GM21723 (cell line): Measurements from ENCODE around the gene MEX3C.

Experiments used
- ATAC-seq: cut with Tn5 transposase; IDR thresholded peaks from one replicate; pipeline ENCODE4 v1.9.1; 2021; ENCODE audit warnings: mild to moderate bottlenecking, moderate library complexity; ENCODE audit not compliant: unreplicated experiment

Gene MEX3C

DNA sequence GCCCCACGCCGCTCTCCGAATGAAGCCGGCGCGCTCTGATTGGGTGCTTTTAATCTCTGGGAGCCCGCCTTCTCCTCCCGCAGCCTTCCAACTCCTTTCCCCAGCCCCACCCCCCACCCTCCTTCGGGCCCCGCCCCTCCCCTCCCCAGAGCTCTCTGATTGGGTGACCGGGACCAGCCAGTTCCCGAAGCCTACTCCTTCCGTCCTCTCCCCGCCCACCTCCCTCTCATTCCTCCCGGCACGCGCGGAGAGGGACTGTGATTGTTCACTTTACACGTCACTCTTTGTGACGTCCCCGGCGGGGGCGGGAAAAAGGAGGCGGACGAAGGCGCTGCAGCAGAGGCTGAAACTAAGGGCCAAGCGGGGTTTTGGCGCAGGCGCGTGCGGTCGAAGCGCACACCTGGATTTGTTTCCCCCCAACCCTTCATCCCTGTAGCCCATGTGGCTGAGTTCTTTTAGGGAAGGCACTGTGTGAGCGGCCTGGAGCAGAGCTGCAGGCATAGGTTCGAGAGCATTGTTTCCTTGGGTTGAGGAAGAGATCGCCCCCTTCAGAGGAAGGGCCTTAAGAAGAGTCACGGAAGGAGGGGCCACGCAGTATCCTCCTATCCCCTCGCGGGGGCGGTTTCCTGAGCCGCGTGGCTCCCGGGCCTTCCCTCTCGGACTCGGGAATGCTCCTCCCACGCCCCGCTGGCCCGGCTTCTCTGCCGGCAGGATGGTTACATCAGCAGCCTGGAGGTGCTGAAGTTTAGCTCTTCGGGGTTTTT lies at the start of gene MEX3C:
Gene MEX3C (minus strand): TSS at position 21 of the 764 bp plus-strand sequence. CDS start 361 bp downstream, outside the sequence.
- peak; percentile 76 for ATAC-seq

DNA sequence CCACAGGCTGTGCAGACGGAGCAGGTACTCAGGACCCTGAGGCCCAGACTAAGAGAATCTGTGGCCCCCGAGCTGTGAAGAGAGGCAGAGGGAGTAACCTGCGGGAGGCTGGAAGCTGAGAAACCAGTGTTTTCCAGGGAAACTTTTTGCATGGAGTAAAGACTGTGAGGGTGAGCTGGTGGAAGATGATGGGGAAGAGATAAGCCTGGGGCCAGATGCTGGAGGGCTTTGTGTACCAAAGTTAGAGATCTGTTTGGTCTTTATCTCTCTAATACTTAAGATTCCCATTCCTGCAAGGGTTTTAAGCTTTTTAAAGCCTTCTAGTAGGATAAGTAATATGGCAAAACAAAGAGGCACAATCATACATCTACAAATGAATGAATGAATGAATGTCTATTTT lies 43.7 kb upstream of the MEX3C start:
- no peak for ATAC-seq

DNA sequence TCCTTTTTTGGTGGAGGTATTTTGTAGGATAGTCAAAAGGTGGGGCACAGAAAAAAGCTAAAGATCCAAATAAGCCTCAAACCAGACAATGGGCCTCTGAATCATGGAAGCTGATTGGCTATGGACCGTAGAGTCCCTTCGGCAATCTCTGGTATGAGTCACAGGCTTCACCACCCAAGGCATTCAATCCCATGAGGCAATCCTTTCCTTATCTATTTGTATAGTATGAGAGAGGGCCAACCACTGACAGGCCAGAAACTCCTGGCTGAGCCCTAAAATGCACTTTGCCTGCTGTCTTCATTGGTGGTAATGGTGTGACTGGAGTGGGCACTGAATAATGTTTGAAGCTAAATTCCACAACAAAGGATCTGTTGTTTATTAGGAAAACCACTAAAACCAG lies 38.7 kb upstream of the MEX3C start:
- ATAC-seq = no peak

DNA sequence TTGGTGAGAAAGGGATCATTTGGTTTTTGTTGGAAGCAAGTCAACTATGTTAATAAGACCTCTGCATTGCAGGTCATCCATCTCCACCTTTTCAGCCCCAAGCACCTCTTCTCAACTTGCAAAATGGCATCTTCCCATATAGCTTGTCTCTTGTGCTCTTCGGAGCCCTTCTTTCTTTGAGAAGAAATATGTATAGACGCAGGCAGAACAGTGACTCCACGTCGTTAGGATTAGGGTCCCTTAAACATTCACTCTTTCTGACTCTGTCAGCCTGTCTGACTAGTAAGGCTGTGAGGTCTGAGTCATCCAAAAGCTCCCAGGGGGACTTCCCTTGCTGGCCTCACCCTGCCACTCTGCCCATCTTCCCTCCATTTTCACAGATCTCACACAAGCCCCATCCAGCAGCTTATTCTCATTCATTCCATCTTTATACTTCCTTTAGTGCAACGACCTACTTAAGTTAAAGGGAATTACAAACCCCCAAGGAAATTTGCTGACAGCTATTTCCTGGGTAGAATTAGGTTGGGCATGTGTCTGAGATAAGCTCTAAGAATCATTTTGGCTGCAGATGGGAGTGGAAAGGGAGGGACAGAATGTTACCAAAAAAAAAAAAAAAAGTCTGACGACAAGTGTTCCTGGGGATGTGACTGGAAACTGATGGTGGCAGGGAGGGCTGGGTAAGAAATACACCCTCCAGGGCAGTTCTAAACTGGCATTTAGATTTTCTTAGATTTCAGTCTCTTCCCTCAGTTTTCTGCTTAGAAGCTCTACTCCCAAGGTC lies 37.7 kb upstream of the MEX3C start:
- ATAC-seq = peak; percentile 91

DNA sequence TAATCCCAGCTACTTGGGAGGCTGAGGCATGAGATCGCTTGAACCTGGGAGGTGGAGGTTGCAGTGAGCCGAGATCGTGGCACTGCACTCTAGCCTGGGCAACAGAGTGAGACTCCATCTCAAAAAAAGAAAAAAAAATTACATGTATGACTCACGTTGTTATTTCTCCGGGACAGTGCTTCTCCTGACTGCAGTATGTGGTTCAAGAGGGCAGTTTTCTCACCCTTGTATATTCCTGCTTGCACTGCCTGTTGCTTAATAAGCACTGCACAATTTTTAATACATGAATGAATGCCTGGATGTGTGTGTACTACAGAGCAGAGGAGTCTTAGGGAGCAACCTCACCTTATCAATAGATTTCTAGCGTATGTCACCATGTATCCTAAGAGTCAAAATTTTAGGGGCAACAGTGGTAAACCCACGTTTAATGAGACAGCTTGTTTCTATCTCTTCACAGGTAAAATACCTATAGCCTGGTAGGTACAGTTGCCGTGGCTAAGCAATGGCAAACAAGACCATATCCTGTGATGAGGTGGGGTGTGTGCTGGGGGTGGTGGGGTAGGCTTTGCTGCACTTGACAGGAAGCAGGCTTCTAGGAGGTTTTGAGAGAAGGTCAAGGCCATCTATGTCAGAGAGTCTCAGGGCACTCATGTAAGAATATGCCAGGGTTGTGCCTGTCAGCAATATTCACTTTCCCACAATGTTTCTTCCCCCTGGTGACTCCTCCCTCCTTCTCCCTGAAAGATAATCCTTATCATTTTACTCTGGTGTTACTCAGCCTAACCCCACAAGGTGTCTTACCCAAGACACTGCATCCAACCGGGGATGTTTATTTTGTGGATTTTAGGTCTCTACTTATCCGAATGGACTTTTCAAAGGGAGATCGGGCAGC lies 36.9 kb upstream of the MEX3C start:
- ATAC-seq = no peak

GRCh38 chr18:51229328-51229727 lies 31.8 kb upstream of the MEX3C start:
- no peak for ATAC-seq

GRCh38 chr18:51227660-51228059 lies 30.2 kb upstream of the MEX3C start:
- no peak for ATAC-seq

DNA sequence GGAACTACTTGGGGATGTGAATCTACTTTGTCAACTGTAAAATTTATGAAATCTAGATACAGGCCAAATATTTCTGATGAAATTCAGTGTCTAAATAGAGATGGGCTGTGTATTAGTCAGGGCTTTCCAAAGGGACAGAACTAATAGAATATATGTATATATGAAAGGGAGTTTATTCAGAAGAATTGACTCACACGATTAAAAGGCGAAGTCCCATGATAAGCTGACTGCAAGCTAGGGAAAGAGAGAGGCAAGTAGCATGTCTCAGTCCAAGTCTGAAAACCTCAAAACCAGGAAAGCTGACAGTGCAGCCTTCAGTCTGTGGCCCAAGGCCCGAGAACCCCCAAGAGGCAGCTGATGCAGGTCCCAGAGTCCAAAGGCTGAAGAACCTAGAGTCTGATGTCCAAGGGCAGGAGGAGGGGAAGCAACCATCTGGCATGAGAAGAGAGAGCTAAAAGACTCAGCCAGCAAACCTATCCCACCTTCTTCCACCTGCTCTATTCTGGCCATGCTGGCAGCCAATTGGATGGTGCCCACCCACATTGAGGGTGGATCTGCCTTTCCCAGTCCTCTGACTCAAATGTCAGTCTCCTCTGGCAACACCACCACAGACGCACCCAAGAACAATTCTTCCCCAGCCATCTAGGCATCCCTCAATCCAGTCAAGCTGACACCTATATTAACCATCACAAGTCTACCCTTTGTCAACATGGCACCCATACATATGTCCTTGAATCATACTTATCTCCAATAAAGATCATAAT lies 29.3 kb upstream of the MEX3C start:
- ATAC-seq = no peak

DNA sequence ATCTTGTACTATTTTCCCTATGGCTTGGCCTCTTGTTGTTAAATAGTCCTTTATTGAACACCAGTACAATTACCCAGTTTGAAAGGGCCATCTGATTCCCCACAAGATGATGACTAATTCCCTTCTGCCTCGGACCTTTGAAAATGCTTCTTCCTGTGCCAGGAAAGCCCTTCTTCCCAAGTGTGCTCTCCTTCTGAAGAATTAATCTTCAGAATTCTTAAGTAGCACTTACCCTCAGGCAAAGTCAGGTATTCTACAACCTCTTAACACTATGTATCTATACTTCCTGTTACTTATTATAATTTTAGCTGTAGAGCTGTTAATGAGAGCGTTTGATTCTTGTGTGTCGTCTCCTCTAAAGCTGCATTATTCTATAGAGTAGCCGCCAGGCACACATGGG lies 28.6 kb upstream of the MEX3C start:
- ATAC-seq = no peak

DNA sequence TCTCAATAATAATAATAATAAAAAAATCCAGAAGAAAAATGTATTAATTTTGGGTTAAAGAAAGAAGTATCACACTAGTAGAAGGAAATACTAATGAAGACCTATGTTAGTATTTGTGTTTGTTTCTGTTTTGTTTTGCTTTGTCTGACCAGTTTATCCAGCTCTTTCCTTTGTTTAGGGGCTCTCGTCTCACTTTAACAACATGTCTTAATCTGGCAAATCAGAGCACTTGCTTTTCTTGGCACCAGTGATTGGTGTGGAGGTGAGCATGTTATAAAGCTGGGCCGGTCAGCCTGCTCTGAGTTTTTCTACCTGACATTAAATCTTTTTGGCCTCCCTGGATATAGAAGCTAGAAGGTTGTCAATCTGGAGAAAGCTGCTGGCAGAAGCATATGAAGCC lies 15.1 kb upstream of the MEX3C start:
- no peak for ATAC-seq

- peak; percentile 96 for ATAC-seq
Measured at GRCh38 chr18:51211552-51211951, 14.1 kb upstream of the MEX3C start.

- ATAC-seq = peak; percentile 8
Measured at GRCh38 chr18:51196811-51197660, 445 bp downstream of the MEX3C start.

GRCh38 chr18:51196118-51196810 lies 1.2 kb downstream of the MEX3C start:
- peak; percentile 2 for ATAC-seq

GRCh38 chr18:51195451-51196117 lies 1.9 kb downstream of the MEX3C start:
- peak; percentile 11 for ATAC-seq

- no peak for ATAC-seq
Measured at GRCh38 chr18:51195086-51195450, 2.4 kb downstream of the MEX3C start.

DNA sequence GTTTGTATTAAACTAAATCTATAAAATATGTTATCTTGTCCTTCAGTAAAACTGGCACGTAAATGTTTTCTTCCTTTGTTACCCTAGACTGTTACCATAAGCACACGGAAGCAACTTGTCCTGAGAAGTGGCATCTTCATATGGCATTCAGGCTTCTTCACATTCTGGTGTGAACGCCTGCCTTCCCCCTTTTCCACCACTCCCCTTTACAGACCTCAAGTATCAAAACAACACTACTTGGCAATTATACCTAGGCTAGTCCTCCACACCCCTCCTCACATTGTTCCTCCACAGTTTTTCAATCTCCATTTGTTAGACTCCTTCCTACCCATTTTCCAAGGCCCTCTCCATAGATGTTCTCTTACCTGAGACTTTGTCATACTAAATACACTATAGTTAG lies 2.9 kb downstream of the MEX3C start:
- ATAC-seq = no peak

DNA sequence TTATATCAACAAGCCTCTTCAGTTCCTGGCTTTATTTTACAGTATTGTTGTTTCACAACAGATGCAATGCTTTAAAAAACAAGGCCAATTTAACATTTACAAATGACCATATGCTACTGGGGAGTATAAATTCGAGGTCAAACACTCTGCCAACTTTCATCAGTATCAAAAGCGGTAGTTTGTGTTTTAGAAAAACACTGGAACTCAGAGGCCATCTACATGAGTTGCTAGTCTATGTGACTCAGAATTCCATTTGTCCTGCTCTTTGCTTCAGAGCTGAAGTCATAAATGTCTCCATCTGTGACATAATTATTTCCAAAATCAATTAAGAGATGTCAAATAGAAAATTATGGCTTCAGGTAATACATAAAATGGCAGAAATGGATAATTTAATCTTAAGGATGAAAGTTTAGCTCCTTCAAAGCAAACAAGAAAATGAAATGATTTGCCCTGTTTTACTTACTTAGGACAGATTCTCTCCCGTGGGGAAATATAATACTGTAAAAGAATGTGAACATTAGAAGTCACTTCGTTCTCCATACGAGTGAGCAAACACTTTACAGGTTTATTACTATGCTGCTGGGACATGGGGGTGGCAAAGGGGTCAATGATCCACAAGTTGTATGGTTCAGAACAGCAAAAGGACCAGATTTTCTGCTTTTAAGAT lies 3.7 kb downstream of the MEX3C start:
- ATAC-seq = no peak

GRCh38 chr18:51192696-51193095 lies 4.8 kb downstream of the MEX3C start:
- ATAC-seq = no peak
